ENCODE measurements around the gene FADD. TPM values are rescaled to one million over a fixed set of nuclear protein-coding genes. Genes with fewer than 3 reads are reported as not detected.

FADD gene
- total and polyA plus RNA-seq, 2 experiments from 2014 or later = 30.1 to 37.1 TPM

- H3K4me3 ChIP-seq = no peak overlapping the region
- H3K4me1 ChIP-seq (ENCODE audit: low read depth) = no peaks in the 10 kb centered on the region
- no peaks in the 10 kb centered on the region for H3K27me3 ChIP-seq
- TF ChIP-seq, protein P1, sequence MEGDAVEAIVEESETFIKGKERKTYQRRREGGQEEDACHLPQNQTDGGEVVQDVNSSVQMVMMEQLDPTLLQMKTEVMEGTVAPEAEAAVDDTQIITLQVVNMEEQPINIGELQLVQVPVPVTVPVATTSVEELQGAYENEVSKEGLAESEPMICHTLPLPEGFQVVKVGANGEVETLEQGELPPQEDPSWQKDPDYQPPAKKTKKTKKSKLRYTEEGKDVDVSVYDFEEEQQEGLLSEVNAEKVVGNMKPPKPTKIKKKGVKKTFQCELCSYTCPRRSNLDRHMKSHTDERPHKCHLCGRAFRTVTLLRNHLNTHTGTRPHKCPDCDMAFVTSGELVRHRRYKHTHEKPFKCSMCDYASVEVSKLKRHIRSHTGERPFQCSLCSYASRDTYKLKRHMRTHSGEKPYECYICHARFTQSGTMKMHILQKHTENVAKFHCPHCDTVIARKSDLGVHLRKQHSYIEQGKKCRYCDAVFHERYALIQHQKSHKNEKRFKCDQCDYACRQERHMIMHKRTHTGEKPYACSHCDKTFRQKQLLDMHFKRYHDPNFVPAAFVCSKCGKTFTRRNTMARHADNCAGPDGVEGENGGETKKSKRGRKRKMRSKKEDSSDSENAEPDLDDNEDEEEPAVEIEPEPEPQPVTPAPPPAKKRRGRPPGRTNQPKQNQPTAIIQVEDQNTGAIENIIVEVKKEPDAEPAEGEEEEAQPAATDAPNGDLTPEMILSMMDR (IDR thresholded peaks at IDR 0.05; ENCODE audit: low read depth, low read length) = no peak
- H3K27ac ChIP-seq = no peak overlapping the region
- H3K36me3 ChIP-seq = no peaks in the 10 kb centered on the region
- no peaks in the 10 kb centered on the region for H3K9me3 ChIP-seq (ENCODE audit: low read depth)
- DNase-seq (ENCODE audit: low read depth in 1 of 2, low spot score in 1 of 2) = no peak
Observed at GRCh38 chr11:70159627-70160570, 43.2 kb upstream of the FADD start.

DNA sequence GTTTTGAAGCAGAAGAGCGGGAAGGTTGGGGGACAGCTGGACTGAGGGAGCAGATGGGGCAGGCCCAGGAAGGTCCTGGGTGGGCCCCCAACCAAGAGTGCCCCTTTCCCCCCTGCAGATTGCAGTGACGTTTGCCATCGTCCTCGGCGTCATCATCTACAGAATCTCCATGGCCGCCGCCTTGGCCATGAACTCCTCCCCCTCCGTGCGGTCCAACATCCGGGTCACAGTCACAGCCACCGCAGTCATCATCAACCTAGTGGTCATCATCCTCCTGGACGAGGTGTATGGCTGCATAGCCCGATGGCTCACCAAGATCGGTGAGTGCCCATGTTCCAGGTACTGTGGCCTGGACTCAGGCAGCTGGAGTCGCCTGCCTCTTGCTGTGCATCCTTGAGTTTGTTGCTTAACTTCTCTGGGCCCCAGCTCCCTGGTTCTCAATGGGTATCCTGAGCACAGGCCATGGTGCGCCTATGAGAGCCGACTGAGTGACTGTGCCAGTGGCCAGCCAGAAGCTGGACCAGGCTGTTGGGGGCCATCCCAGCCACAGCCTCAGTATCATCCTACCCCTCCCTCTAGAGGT, 42.0 kb upstream of the FADD start:
- TF ChIP-seq, protein P1 (IDR thresholded peaks at IDR 0.05; ENCODE audit: low read depth, low read length) = no peak
- H3K9me3 ChIP-seq (ENCODE audit: low read depth) = no peaks in the 10 kb centered on the region
- no peak for DNase-seq (ENCODE audit: low read depth in 1 of 2, low spot score in 1 of 2)

DNA sequence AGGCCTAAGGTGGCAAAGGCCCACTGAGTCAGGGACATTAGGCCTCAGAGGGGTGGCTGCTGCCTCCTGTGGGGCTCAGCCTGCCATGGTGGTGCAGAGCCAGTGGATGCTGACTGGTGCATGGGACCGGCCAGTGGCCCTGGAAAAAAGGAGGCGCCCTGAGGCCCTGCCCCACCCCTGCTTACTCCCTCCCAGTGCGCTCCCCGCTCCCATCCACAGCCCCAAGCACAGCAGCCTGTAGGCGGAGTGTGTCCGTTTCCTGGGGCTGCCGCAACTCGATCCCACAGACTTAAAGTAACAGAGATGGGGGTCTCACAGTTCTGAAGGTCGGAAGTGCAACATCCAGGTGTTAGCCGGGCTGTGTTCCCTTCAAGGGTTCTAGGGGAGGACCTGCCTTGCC, 38.4 kb upstream of the FADD start:
- TF ChIP-seq, protein P1 (IDR thresholded peaks at IDR 0.05; ENCODE audit: low read depth, low read length) = no peak
- no peak for DNase-seq (ENCODE audit: low read depth in 1 of 2, low spot score in 1 of 2)
- Histone ChIP-seq H3K36me3 (no peaks in the 10 kb centered on the region), H3K27me3 (no peaks in the 10 kb centered on the region), H3K4me1 (ENCODE audit: low read depth) (no peaks in the 10 kb centered on the region), H3K4me3 (no peak overlapping the region), H3K27ac (no peak overlapping the region), H3K9me3 (ENCODE audit: low read depth) (no peaks in the 10 kb centered on the region)

More for the DNA sequence above, 42.0 kb upstream of the FADD start:
- Histone ChIP-seq H3K27ac (no peak overlapping the region), H3K4me1 (ENCODE audit: low read depth) (no peaks in the 10 kb centered on the region), H3K4me3 (no peak overlapping the region), H3K36me3 (no peaks in the 10 kb centered on the region), H3K27me3 (no peaks in the 10 kb centered on the region)

GRCh38 chr11:70167120-70167519, 36.0 kb upstream of the FADD start:
- Histone ChIP-seq H3K36me3 (no peaks in the 10 kb centered on the region), H3K27me3 (no peaks in the 10 kb centered on the region), H3K4me3 (no peak overlapping the region), H3K4me1 (ENCODE audit: low read depth) (no peaks in the 10 kb centered on the region), H3K9me3 (ENCODE audit: low read depth) (no peaks in the 10 kb centered on the region), H3K27ac (no peak overlapping the region)
- TF ChIP-seq, protein P1 (IDR thresholded peaks at IDR 0.05; ENCODE audit: low read depth, low read length) = no peak
- no peak for DNase-seq (ENCODE audit: low read depth in 1 of 2, low spot score in 1 of 2)

DNA sequence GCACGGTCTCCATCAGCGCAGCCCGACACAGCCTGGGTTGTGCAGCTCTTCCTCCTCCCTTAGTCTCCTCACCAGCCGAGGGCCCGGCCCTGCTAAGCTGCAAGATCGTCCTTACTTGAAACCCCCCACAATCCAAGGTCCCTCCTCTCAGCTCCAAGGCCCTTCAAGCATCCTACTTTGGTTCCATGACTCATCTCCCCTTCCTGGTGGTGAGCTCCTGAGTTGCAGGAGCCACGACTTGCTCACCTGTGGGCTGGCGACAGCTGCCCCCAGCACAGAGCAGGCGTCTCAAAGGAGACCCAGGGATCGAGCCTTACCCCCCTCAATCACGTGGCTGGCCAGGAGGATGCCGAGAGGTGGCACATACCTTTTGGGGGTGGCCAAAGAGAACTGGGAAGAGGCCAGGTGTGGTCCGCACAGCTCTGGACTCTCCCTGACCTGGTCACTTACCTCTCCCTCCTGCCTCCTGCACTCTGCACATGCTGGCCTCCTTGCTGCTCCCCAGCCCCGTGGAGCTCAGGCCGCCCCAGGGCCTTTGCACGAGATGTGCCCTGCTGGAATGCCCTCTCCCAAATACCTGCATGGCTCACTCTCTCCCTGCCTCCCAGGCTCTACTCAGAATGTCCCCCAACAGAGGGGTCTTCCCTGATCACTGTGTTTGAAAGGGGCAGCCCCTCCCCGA, 35.2 kb upstream of the FADD start:
- Histone ChIP-seq H3K36me3 (no peaks in the 10 kb centered on the region), H3K4me1 (ENCODE audit: low read depth) (no peaks in the 10 kb centered on the region), H3K9me3 (ENCODE audit: low read depth) (no peaks in the 10 kb centered on the region), H3K27me3 (no peaks in the 10 kb centered on the region), H3K27ac (no peak overlapping the region), H3K4me3 (no peak overlapping the region)
- no peak for DNase-seq (ENCODE audit: low read depth in 1 of 2, low spot score in 1 of 2)
- TF ChIP-seq, protein P1 (IDR thresholded peaks at IDR 0.05; ENCODE audit: low read depth, low read length) = no peak

All from cardiac muscle cell (in vitro differentiated cells and primary cell).